Measurements from ENCODE around the gene ERFL. TPM values are rescaled to one million over a fixed set of nuclear protein-coding genes. Genes with fewer than 3 reads are reported as not detected.
A peak's percentile ranks its signal among the peaks of the same experiment; 100 is the strongest.

Gene ERFL
- total and polyA plus RNA-seq, 2 of the 4 experiments (the other 2 are of a cell fraction) = not detected

DNA sequence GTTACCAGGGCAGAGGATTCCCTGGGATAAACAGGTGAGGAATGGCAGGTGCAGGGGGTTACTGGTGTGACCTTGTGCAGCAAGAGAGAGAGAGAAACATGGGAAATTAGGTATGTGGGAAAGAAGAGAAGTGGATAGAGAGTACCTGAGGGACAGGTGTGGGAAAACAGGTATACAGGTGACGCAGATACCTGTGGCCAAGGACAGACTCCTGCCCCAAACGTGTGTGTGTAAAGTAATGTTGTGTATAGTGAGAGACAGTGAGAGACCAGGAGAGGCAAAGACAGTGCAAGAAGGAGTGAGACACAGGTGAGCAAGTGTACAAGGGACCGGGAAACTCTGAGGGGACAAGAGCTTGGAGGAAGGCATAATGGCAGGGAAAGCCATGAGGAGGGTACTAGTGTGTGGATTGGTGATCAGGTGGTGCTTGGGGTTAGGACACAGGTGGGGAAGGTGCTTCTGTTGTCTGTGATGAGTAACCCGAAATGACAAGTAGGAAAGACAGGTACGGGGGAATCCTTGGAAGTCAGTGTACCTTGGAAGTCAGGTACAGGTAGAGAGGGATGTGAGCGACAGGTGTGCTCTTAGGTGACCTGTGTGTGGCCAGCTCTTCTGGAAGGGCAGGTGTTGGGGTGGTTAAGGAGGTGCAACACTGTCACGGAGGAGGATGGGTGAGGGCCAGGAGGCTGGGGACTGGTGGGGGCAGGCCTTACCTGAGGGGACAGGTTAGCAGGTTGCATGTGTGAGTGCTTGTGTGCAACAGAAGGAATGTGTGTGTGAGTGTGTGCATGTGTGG lies 2.8 kb downstream of the ERFL start:
- H4K91ac ChIP-seq (ENCODE audit: insufficient read depth, low read depth, low read length) = no peak overlapping the region
- H2BK20ac ChIP-seq (ENCODE audit: low read depth, low read length) = no peak overlapping the region
- H3K4me2 ChIP-seq (ENCODE audit: low read depth, low read length) = no peak overlapping the region
- H3K18ac ChIP-seq (ENCODE audit: low read depth, low read length) = no peak overlapping the region
- H2AK5ac ChIP-seq (ENCODE audit: low read depth, low read length) = no peak overlapping the region
- no peak overlapping the region for H3K56ac ChIP-seq (ENCODE audit: extremely low read depth, insufficient read depth, low read length)
- peak overlapping the region; percentile 51 for H2AFZ ChIP-seq (replicated peaks; ENCODE audit: low read length, poor library complexity)
- H3K9ac ChIP-seq (ENCODE audit: low read depth, low read length) = no peak overlapping the region
- H3K9me3 ChIP-seq (ENCODE audit: control insufficient read depth, insufficient read depth, low read length) = peaks cover 3% of the 10 kb centered on the region; the same call in 1 of the 2 replicates
- no peaks in the 10 kb centered on the region for H3K79me1 ChIP-seq (ENCODE audit: low read depth in 1 of 2, low read length in 2 of 2)
- ChIA-PET CTCF (interaction anchor here (1.0 kb wide), 1 partner anchor 109 kb away, joined by 4 read pairs; no protein-coding TSS in a partner anchor), POLR2A (ENCODE audit: unreplicated experiment) (no interaction called here)
- H3K4me1 ChIP-seq (ENCODE audit: control insufficient read depth, insufficient read depth, low read length) = peaks cover 5% of the 10 kb centered on the region
- no peak overlapping the region for H2AK9ac ChIP-seq (replicated peaks; ENCODE audit: low read depth, low read length, poor library complexity)
- TF ChIP-seq RAD21 (IDR thresholded peaks at IDR 0.05; ENCODE audit: low read length) (no peak), FOS (IDR thresholded peaks at IDR 0.05; ENCODE audit: low read depth, low read length) (no peak), CEBPB (IDR thresholded peaks at IDR 0.05; ENCODE audit: low read depth, low read length) (no peak), RFX5 (IDR thresholded peaks at IDR 0.05; ENCODE audit: low read depth, low read length) (no peak)
- TF ChIP-seq, protein P1, sequence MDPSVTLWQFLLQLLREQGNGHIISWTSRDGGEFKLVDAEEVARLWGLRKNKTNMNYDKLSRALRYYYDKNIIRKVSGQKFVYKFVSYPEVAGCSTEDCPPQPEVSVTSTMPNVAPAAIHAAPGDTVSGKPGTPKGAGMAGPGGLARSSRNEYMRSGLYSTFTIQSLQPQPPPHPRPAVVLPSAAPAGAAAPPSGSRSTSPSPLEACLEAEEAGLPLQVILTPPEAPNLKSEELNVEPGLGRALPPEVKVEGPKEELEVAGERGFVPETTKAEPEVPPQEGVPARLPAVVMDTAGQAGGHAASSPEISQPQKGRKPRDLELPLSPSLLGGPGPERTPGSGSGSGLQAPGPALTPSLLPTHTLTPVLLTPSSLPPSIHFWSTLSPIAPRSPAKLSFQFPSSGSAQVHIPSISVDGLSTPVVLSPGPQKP (IDR thresholded peaks at IDR 0.05; ENCODE audit: borderline replicate concordance, low read depth, low read length) = no peak
- DNase-seq = no peak
- H2BK120ac ChIP-seq (ENCODE audit: low read depth, low read length) = no peak overlapping the region
- H3K27me3 ChIP-seq (ENCODE audit: control insufficient read depth, insufficient read depth, low read length) = peaks cover 85% of the 10 kb centered on the region
- H3K36me3 ChIP-seq (ENCODE audit: control insufficient read depth, insufficient read depth, low read length) = no peaks in the 10 kb centered on the region
- no peak for ATAC-seq (ENCODE audit: low read depth)
- no peak overlapping the region for H2BK5ac ChIP-seq (ENCODE audit: low read depth, low read length, poor library complexity, severe bottlenecking)
- no peak overlapping the region for H3K27ac ChIP-seq (ENCODE audit: insufficient read depth, low read length)
- no peak overlapping the region for H2BK15ac ChIP-seq (ENCODE audit: low read depth, low read length)
- WGBS, 2 experiments (ENCODE audit: extremely low coverage in 2 of 2, insufficient read length in 1 of 2) = 40% methylated on average over 7 of the region's 7 CpGs; no CpG with 5 or more reads in 1 of the 2 experiments
- H4K5ac ChIP-seq (ENCODE audit: low read depth, low read length) = no peak overlapping the region
- dilution Hi-C loops (cut with HindIII; ENCODE audit: low sequenced_read_pairs, unreplicated experiment) (no loop called here), intact Hi-C loops (cut with micrococcal nuclease) (no loop called here), in situ Hi-C loops (cut with MboI; ENCODE audit: low sequenced_read_pairs) (no loop called here)
- H3K23ac ChIP-seq (ENCODE audit: low read depth, low read length) = no peak overlapping the region
- H4K8ac ChIP-seq (ENCODE audit: low read depth in 2 of 2, low read length in 2 of 2) = no peak overlapping the region
- peaks cover 24% of the 10 kb centered on the region; the same call in 1 of the 2 replicates for H4K20me1 ChIP-seq (ENCODE audit: insufficient read depth, low read length)
- no TSS peak for BruUV-seq (replicated peaks)
- no peak overlapping the region for H3K4ac ChIP-seq (ENCODE audit: low read depth, low read length)
- no peaks in the 10 kb centered on the region; the same call in 1 of the 2 replicates for H3K9me1 ChIP-seq (ENCODE audit: insufficient read depth, low read length)
- H3K4me3 ChIP-seq (ENCODE audit: insufficient read depth, low read depth, low read length) = no peak overlapping the region
- H3K14ac ChIP-seq (replicated peaks; ENCODE audit: low read depth, low read length) = no peak overlapping the region

Measured in IMR-90 (cell line).